HEK293 (cell line): Measurements from ENCODE around the gene PLCL1.

Experiments
- CTCF ChIA-PET: fragments of 350-600 bp; formaldehyde crosslinking; extraction: SDS; loops from one replicate; lab custom pipeline; 2021; ENCODE audit warnings: antibody characterized with exemption; lab: Yijun Ruan, JAX
- POLR2A ChIA-PET: fragments of 300-600 bp; formaldehyde crosslinking; extraction: SDS; loops from one replicate; lab custom pipeline; 2020; ENCODE audit warnings: antibody characterized with exemption, inconsistent platforms; lab: Yijun Ruan, JAX
- H3K27ac ChIP-seq: fragments of 200-500 bp; sonication (Bioruptor generic); 2 replicates; pipeline ENCODE4 v1.5.1; 2014; ENCODE audit warnings: low read depth, low read length, control low read depth, inconsistent platforms; ENCODE audit errors: extremely low read depth
- H3K36me3 ChIP-seq, 2 experiments: fragments of 200-500 bp in 1 of 2; sonication (Bioruptor generic) in 1 of 2; 1 replicate in 1 of 2; 2 replicates in 1 of 2; pipeline ENCODE4 v1.5.1; 2014 to 2017; ENCODE audit warnings: inconsistent platforms in 2 of 2, low read length in 2 of 2; ENCODE audit not compliant: control insufficient read depth in 2 of 2, insufficient read depth in 1 of 2
- H3K4me1 ChIP-seq: fragments of 200-500 bp; sonication (Bioruptor generic); 2 replicates; pipeline ENCODE4 v1.5.1; 2014; ENCODE audit warnings: mild to moderate bottlenecking, low read length, inconsistent platforms; ENCODE audit not compliant: control insufficient read depth, insufficient read depth
- H3K4me3 ChIP-seq: 2 replicates; pipeline ENCODE4 v1.5.1; 2011; ENCODE audit warnings: low read depth, mild to moderate bottlenecking, control low read depth, low read length, moderate library complexity
- H3K9me3 ChIP-seq: fragments of 200-500 bp; sonication (Bioruptor generic); 2 replicates; pipeline ENCODE4 v1.5.1; 2014; ENCODE audit warnings: low read depth, low read length, inconsistent platforms; ENCODE audit not compliant: control insufficient read depth, insufficient read depth
- ATF2 ChIP-seq: fragments of 450-650 bp; formaldehyde crosslinking; IDR thresholded peaks from 2 replicates; pipeline ENCODE4 v1.5.1; 2016; ENCODE audit warnings: missing biosample characterization, missing genetic modification characterization, low read depth
- KLF16 ChIP-seq: fragments of 450-650 bp; formaldehyde crosslinking; IDR thresholded peaks from 2 replicates; pipeline ENCODE4 v1.5.1; 2017; ENCODE audit warnings: missing biosample characterization, missing genetic modification characterization
- KLF7 ChIP-seq: fragments of 450-650 bp; formaldehyde crosslinking; IDR thresholded peaks from 2 replicates; pipeline ENCODE4 v1.5.1; 2016; ENCODE audit warnings: missing biosample characterization, missing genetic modification characterization, borderline replicate concordance
- KLF9 ChIP-seq: fragments of 450-650 bp; formaldehyde crosslinking; IDR thresholded peaks from 2 replicates; pipeline ENCODE4 v1.5.1; 2016; ENCODE audit warnings: missing biosample characterization, missing genetic modification characterization, low read depth
- MYNN ChIP-seq: fragments of 450-650 bp; formaldehyde crosslinking; IDR thresholded peaks from 2 replicates; pipeline ENCODE4 v1.5.1; 2016; ENCODE audit warnings: missing biosample characterization, missing genetic modification characterization, borderline replicate concordance
- RBAK ChIP-seq: fragments of 450-650 bp; formaldehyde crosslinking; IDR thresholded peaks from 2 replicates; pipeline ENCODE4 v1.5.1; 2016; ENCODE audit warnings: missing biosample characterization, missing genetic modification characterization
- SP7 ChIP-seq: fragments of 450-650 bp; formaldehyde crosslinking; IDR thresholded peaks from 2 replicates; pipeline ENCODE4 v1.5.1; 2016; ENCODE audit warnings: missing biosample characterization, missing genetic modification characterization
- TCF7L2 ChIP-seq: IDR thresholded peaks from 2 replicates; pipeline ENCODE4 v1.6.1; 2011; ENCODE audit warnings: low read depth, mild to moderate bottlenecking, inconsistent platforms, low read length, moderate library complexity, borderline replicate concordance
- ZBTB7A ChIP-seq: fragments of 450-650 bp; formaldehyde crosslinking; IDR thresholded peaks from 2 replicates; pipeline ENCODE4 v1.5.1; 2016; ENCODE audit warnings: low read depth, missing biosample characterization, missing genetic modification characterization
- ZNF112 ChIP-seq: fragments of 450-650 bp; formaldehyde crosslinking; IDR thresholded peaks from 2 replicates; pipeline ENCODE4 v1.5.0; 2017; ENCODE audit warnings: missing biosample characterization, missing genetic modification characterization
- ZNF140 ChIP-seq: fragments of 450-650 bp; formaldehyde crosslinking; IDR thresholded peaks from 2 replicates; pipeline ENCODE4 v1.5.1; 2016; ENCODE audit warnings: missing biosample characterization, missing genetic modification characterization
- ZNF146 ChIP-seq: fragments of 450-650 bp; formaldehyde crosslinking; IDR thresholded peaks from 2 replicates; pipeline ENCODE4 v1.5.1; 2016; ENCODE audit warnings: missing biosample characterization, missing genetic modification characterization
- ZNF155 ChIP-seq: fragments of 450-650 bp; formaldehyde crosslinking; IDR thresholded peaks from 2 replicates; pipeline ENCODE4 v1.5.1; 2016; ENCODE audit warnings: missing biosample characterization, missing genetic modification characterization
- ZNF266 ChIP-seq: fragments of 450-650 bp; formaldehyde crosslinking; IDR thresholded peaks from 2 replicates; pipeline ENCODE4 v1.5.1; 2016; ENCODE audit warnings: missing biosample characterization, missing genetic modification characterization, low read depth
- ZNF391 ChIP-seq: fragments of 450-650 bp; formaldehyde crosslinking; IDR thresholded peaks from 2 replicates; pipeline ENCODE4 v1.5.1; 2016; ENCODE audit warnings: low read depth, missing biosample characterization, missing genetic modification characterization, borderline replicate concordance
- ZNF514 ChIP-seq: fragments of 450-650 bp; formaldehyde crosslinking; IDR thresholded peaks from 2 replicates; pipeline ENCODE4 v1.5.1; 2016; ENCODE audit warnings: missing biosample characterization, missing genetic modification characterization
- ZNF555 ChIP-seq: fragments of 450-650 bp; formaldehyde crosslinking; conservative IDR thresholded peaks from 2 replicates; pipeline ENCODE4 v1.5.1; 2017; ENCODE audit warnings: missing biosample characterization, mild to moderate bottlenecking, missing genetic modification characterization, inconsistent platforms
- ZNF629 ChIP-seq: fragments of 450-650 bp; formaldehyde crosslinking; IDR thresholded peaks from 2 replicates; pipeline ENCODE4 v1.5.1; 2017; ENCODE audit warnings: missing biosample characterization, missing genetic modification characterization
- TF ChIP-seq, protein P1 (sequence below): fragments of 450-650 bp; formaldehyde crosslinking; IDR thresholded peaks from 2 replicates; pipeline ENCODE4 v1.5.1; 2016; ENCODE audit warnings: missing biosample characterization, missing genetic modification characterization
- TF ChIP-seq, protein P2 (sequence below): fragments of 450-650 bp; formaldehyde crosslinking; conservative IDR thresholded peaks from 2 replicates; pipeline ENCODE4 v1.5.1; 2016; ENCODE audit warnings: low read depth, missing biosample characterization, missing genetic modification characterization

PLCL1 gene

GRCh38 chr2:197986977-197987376 is 182.6 kb downstream of the PLCL1 start:
- TF ChIP-seq KLF16 (tag by site-specific recombination) (no peak), RBAK (tag by site-specific recombination) (no peak), ZNF140 (tag by site-specific recombination) (no peak), TCF7L2 (no peak), ZNF155 (tag by site-specific recombination) (no peak), KLF9 (no peak), SP7 (tag by site-specific recombination) (no peak), KLF7 (tag by site-specific recombination) (no peak), MYNN (tag by site-specific recombination) (no peak), ZBTB7A (tag by site-specific recombination) (no peak), ZNF629 (no peak), ZNF146 (no peak), ZNF555 (tag by site-specific recombination) (no peak), ZNF112 (tag by site-specific recombination) (no peak), ZNF266 (tag by site-specific recombination) (no peak)
- TF ChIP-seq, protein P1, sequence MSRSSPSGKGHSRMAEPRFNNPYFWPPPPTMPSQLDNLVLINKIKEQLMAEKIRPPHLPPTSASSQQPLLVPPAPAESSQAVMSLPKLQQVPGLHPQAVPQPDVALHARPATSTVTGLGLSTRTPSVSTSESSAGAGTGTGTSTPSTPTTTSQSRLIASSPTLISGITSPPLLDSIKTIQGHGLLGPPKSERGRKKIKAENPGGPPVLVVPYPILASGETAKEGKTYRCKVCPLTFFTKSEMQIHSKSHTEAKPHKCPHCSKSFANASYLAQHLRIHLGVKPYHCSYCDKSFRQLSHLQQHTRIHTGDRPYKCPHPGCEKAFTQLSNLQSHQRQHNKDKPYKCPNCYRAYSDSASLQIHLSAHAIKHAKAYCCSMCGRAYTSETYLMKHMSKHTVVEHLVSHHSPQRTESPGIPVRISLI: no peak
- TF ChIP-seq, protein P2, sequence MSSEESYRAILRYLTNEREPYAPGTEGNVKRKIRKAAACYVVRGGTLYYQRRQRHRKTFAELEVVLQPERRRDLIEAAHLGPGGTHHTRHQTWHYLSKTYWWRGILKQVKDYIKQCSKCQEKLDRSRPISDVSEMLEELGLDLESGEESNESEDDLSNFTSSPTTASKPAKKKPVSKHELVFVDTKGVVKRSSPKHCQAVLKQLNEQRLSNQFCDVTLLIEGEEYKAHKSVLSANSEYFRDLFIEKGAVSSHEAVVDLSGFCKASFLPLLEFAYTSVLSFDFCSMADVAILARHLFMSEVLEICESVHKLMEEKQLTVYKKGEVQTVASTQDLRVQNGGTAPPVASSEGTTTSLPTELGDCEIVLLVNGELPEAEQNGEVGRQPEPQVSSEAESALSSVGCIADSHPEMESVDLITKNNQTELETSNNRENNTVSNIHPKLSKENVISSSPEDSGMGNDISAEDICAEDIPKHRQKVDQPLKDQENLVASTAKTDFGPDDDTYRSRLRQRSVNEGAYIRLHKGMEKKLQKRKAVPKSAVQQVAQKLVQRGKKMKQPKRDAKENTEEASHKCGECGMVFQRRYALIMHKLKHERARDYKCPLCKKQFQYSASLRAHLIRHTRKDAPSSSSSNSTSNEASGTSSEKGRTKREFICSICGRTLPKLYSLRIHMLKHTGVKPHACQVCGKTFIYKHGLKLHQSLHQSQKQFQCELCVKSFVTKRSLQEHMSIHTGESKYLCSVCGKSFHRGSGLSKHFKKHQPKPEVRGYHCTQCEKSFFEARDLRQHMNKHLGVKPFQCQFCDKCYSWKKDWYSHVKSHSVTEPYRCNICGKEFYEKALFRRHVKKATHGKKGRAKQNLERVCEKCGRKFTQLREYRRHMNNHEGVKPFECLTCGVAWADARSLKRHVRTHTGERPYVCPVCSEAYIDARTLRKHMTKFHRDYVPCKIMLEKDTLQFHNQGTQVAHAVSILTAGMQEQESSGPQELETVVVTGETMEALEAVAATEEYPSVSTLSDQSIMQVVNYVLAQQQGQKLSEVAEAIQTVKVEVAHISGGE (tag by site-specific recombination): no peak
- ChIA-PET CTCF (no interaction called here), POLR2A (no interaction called here)
- H3K9me3 ChIP-seq: no peaks in the 10 kb centered on the region
- H3K36me3 ChIP-seq: no peaks in the 10 kb centered on the region
- no peaks in the 10 kb centered on the region for H3K4me1 ChIP-seq
- no peak overlapping the region for H3K4me3 ChIP-seq
- no peak overlapping the region for H3K27ac ChIP-seq

GRCh38 chr2:197990356-197990755 is 186.0 kb downstream of the PLCL1 start:
- no peak overlapping the region for H3K4me3 ChIP-seq
- H3K36me3 ChIP-seq: no peaks in the 10 kb centered on the region
- POLR2A ChIA-PET: no interaction called here
- TF ChIP-seq ZNF391 (tag by site-specific recombination) (no peak), ATF2 (tag by site-specific recombination) (no peak), ZNF514 (tag by site-specific recombination) (no peak), ZNF629 (no peak)
- no peak overlapping the region for H3K27ac ChIP-seq
- CTCF ChIA-PET: interaction anchor here (0.6 kb wide), 1 partner anchor 66 kb away, joined by 3 read pairs; no protein-coding TSS in a partner anchor
- H3K9me3 ChIP-seq: no peaks in the 10 kb centered on the region
- no peaks in the 10 kb centered on the region for H3K4me1 ChIP-seq
